NCI-H2081 treated with DMSO at 0.1 percent for 48 hours (cell line): ENCODE measurements around the gene ERBB4.
"Not testable (repeated sequence)": the region's sequence is repeated elsewhere in the genome, so short reads cannot be mapped to it uniquely, and the experiment has no call there.

ENCODE experiments used
- DNase-seq: peaks from one replicate; lab custom pipeline; 2025; lab: John Stamatoyannopoulos, UW

ERBB4 gene

GRCh38 chr2:212076456-212076855 lies 462.1 kb downstream of the ERBB4 start:
- DNase-seq = no peak

GRCh38 chr2:212073360-212073759 lies 465.2 kb downstream of the ERBB4 start:
- no peak for DNase-seq

DNA sequence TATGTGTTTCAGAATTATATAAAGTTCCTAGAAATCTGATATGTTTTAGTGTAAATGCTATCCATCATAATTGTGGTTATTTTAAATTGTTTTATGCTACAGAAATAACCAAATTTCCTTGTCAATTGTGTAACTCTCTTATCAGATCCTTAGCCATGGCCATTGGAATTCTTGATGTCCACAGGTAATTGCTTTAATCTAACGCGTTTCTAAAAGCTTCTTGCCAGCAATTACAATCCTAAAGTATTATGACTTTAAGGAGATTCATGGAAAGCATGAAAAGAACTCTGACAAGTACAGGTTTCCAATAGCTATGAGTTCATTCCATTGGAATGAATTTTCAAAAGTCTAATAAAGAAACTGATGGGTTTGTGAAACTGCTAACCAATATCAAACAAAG lies 472.1 kb downstream of the ERBB4 start:
- no peak for DNase-seq

GRCh38 chr2:212064318-212064717 lies 474.3 kb downstream of the ERBB4 start:
- no peak for DNase-seq

GRCh38 chr2:212052412-212053159 lies 486.0 kb downstream of the ERBB4 start:
- no peak for DNase-seq

- DNase-seq = no peak
Observed at GRCh38 chr2:212050871-212051270, 487.7 kb downstream of the ERBB4 start.

DNA sequence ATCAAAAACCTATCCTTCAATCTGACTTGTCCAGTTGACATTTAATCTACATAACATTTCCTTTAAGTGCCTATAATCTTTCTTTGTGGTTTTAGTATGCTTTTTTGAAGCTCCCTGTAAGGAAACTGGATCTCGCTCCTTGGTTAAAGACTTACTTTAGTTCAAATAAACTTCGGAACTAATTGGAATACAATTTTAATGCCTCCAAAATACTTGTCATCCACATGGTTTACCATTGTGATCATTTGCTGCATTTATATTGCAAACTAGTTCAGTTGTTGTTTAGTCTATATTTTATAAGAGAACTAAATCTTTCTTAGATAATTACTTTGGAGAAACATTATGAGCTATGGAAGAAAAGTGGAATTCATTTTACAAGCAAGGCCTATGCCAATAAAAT lies 496.0 kb downstream of the ERBB4 start:
- no peak for DNase-seq

- DNase-seq = no peak
Observed at GRCh38 chr2:212037062-212037461, 501.5 kb downstream of the ERBB4 start.

GRCh38 chr2:212034841-212035585 lies 503.6 kb downstream of the ERBB4 start:
- DNase-seq = no peak

- DNase-seq = no peak
Observed at GRCh38 chr2:212033888-212034287, 504.7 kb downstream of the ERBB4 start.

DNA sequence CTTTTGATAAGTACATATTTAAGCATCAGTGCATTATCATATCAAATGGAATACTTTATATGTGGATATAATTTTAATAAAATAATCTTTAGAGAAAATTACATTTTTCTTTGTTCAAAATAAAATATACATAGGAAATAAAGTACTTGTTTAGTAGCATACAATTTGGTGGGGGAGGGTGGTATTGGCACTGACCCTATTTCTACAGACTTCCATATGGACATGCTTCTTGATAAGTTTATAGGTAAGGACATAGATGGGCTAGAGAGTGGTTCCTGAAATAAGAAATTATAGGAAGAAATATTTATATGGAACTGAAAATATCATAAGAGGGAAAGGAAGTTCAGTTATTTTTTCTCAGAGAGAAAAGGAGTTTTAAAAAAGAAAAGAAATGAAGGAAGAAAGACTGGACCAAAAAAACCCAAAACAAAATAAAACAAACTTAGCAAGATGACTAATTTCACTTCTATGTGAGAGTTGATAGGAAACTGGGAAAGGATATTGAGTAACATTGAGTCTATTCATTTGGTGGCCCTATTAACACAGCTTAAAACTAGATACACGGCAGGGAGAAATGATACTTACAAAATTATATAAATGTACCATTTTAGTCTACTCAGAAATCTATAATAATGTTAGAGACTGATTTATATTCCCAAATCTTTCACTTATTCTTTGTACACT lies 505.9 kb downstream of the ERBB4 start:
- DNase-seq = no peak

GRCh38 chr2:212032032-212032431 lies 506.6 kb downstream of the ERBB4 start:
- no peak for DNase-seq

- DNase-seq = no peak
Observed at GRCh38 chr2:212030709-212031108, 507.9 kb downstream of the ERBB4 start.

DNA sequence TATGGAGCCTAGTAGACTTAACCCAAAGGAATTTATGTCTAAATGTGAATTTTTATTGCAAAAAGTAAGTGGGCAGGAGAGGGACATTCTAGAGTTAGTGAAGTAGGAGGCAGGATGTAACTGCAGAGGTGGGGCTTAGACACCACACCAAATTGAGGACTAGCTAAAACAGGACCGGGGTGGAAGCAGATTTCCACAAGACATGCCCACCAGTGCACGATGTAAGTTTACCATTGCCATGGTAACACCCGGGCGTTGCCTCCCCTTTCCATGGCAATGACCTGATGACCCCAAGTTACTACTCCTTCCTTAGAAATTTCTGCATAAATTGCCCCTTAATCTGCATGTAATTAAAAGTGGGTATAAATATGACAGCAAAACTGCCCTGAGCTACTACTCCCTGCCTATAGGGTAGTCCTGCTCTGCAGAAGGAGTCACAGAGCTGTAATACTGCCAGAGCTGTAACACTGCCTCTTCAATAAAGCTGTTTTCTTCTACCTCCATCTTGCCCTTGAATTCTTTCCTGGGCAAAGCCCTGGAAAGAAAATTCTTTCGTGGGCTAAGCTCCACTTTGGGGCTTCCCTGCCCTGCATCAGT lies 509.7 kb downstream of the ERBB4 start:
- DNase-seq = no peak

DNA sequence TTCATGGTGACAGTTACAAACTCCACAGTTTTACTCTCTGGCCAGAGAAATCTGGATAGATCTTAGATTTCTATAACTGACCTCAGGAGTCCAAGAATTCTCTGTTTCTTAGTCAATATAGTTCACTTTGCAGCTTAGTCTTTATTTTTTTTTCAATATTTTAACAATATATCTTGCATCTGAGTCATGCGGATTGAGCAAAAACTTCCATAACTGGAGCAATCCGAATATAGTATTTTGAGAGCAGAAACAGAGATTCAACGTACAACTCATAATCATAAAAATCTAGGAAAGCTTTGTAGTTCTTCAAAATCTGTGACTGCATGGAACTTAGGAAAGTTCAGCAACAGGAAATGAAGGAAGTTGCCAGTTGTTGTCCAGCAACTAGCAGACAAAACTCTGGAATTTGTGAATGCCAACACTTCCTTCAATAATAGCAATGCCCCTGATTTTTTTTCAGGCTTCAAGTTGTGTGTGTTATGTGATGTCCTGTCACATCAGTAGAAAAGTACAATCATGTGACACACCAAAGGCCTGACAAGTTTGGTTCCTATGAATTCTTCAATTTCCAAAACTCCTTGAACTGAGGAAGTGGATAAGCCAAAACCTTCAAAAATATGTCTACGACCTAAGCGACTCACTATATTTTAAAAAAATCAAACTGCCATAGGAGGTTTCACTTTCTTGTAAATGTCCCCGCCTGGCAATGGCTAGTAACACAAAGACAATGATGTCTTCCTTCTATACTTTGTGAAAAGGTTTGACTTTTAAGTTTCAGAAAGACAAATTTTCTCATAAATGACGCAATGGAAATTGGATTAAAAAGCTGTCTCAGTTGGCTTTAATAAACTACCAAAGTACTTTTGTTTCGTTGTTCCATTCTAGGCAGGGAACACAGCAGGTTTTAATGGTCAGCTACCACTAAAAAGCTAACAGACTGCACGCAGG lies 510.6 kb downstream of the ERBB4 start:
- no peak for DNase-seq

DNA sequence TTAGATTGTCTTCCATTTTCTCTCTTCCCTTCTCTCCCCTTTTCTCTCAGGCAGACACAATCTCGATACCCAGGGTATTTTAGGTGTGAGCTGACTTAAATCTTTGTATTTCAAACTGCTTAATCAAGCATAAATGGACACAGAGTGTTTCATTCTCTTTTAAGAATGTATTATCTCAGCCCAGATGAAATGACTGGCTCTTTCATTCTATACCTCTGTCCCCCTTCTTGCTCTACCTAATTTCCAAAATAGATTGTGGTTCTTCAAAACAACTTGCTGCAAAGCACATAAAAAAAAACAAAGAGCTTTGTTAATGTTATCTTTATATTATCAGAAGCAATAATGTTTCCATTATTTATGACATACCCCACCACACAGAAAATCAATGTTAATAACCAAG lies 514.6 kb downstream of the ERBB4 start:
- no peak for DNase-seq

- DNase-seq = no peak
Observed at GRCh38 chr2:212022966-212023365, 515.6 kb downstream of the ERBB4 start.

GRCh38 chr2:212021947-212022346 lies 516.7 kb downstream of the ERBB4 start:
- DNase-seq = no peak

DNA sequence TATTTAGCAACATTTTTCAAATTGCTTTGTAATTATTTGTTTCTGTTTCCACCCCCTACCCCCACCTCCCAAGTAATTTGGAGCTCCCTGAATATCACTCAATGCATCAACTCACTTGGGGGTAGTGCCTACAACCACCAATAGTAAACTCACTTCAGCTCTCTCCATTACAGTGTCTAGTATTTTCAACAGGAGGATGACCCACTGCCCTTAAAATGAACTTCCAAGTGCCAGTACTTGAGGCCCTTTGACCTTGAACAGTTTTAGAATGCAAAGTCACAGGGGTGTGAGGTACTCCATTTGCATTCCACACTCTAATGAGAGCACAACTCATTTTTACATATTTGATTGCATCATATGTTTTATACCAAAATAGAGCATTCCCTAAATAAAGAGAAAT lies 523.0 kb downstream of the ERBB4 start:
- DNase-seq = no peak

- DNase-seq = no peak
Observed at GRCh38 chr2:212013626-212014025, 525.0 kb downstream of the ERBB4 start.

GRCh38 chr2:212010305-212010704 lies 528.3 kb downstream of the ERBB4 start:
- DNase-seq = not testable (repeated sequence)
